Activated naive CD4-positive, alpha-beta T cell treated with Interleukin-2 at 50 U/mL for 16 hours (primary cell): ENCODE data around the gene CEACAM21.

Experiments used
- DNase-seq: peaks from one replicate; pipeline ENCODE4 v3.0.0-alpha.2; 2020

CEACAM21 gene

GRCh38 chr19:41621654-41622053, 45.7 kb downstream of the CEACAM21 start:
- DNase-seq = no peak

GRCh38 chr19:41623360-41623759, 47.4 kb downstream of the CEACAM21 start:
- DNase-seq = no peak

DNA sequence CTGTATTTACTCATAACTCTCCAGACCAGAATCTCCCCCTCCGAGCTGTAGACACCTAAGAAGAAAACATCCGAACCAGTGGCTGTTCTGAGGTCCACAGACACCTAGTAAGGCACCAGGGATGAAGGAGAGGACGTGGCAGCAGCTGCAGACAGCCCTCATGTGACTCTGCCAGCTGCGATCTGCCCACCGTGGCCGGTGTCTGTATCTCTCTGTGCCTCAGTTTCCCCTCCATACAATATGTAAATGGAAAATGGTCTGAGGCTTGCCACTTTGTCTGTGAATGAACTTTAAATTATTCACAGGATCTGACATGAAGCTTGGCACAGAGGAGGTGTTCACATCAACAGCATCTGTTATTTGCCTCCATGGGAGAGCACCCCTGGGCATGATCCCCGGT, 48.5 kb downstream of the CEACAM21 start:
- no peak for DNase-seq

GRCh38 chr19:41624937-41625336, 49.0 kb downstream of the CEACAM21 start:
- no peak for DNase-seq

DNA sequence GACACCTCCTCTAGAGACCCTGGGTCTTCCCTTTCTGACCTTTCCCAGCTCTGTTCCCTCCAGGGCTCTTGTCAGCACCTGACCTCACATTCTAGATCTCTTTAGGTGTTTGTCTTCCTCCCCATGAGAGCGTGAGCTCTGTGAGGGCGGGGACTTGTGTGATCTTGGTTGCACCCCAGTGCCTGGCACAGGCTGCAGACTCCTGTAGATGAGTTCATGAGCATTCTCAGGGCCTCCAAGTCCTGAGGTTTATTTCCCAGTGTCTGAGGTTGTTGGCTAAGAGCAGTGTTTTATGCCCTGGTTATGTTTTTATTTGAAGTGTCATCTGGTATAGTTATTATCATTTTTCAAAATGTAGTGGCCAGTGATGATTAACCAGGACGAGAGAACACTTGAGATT, 50.3 kb downstream of the CEACAM21 start:
- no peak for DNase-seq

DNA sequence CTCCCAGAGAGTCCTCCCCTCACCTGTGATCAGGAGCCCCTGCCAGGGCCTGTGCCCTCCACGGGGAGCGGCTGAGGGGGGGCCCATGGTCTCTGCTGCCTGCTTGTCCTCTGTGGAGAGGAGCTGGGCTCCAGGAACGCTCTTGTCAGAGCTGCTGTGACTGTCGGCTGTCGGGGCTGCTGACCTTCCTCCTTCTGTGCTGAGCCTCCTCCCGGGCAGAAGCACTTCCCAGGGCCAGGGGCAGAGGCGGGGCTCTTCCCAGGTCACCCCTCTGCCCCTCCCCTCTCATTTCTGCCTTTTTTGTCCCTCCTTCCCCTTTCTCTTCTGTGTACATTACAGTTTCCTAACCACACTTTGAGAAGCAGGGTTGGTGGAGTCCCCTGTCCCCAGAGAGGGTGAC, 50.9 kb downstream of the CEACAM21 start, which contains the start of gene CEACAM4:
CEACAM4 (minus strand) TSS at position 198 of the 400 bp plus-strand sequence; CDS start at position 87, 111 bp downstream.
- no peak for DNase-seq

- no peak for DNase-seq
Measured at GRCh38 chr19:41627966-41628675, 52.2 kb downstream of the CEACAM21 start.
